GM23338 (cell line): Measurements from ENCODE around the gene HELZ. TPM values are rescaled to one million over a fixed set of nuclear protein-coding genes. Genes with fewer than 3 reads are reported as not detected.

Experiments used
- ATAC-seq: fragments of 200-7000 bp; cut with Tn5 transposase; 3 replicates; pipeline ENCODE4 v1.9.1; 2020
- DNase-seq: peaks from one replicate; pipeline ENCODE4 v3.0.0-alpha.2; 2015; ENCODE audit warnings: low spot score
- H2AFZ ChIP-seq: fragments of 200-600 bp; sonication (generic); 2 replicates; pipeline ENCODE4 v1.8.0; 2016; ENCODE audit warnings: antibody characterized with exemption, mild to moderate bottlenecking, moderate library complexity
- H3F3A ChIP-seq: fragments of 200-600 bp; sonication (generic); replicated peaks from 2 replicates; pipeline ENCODE4 v1.8.0; 2017; ENCODE audit warnings: antibody characterized with exemption, mixed run types, low read depth
- H3K27ac ChIP-seq: fragments of 200-600 bp; sonication (generic); 2 replicates; pipeline ENCODE4 v1.6.1; 2016; ENCODE audit warnings: low read depth
- H3K27me3 ChIP-seq: fragments of 200-600 bp; sonication (generic); 2 replicates; pipeline ENCODE4 v1.8.0; 2016; ENCODE audit warnings: mild to moderate bottlenecking, mixed run types, moderate library complexity; ENCODE audit not compliant: insufficient read depth
- H3K36me3 ChIP-seq: fragments of 200-600 bp; sonication (generic); 2 replicates; pipeline ENCODE4 v1.8.0; 2016; ENCODE audit warnings: mild to moderate bottlenecking; ENCODE audit not compliant: insufficient read depth
- H3K4me1 ChIP-seq: fragments of 200-600 bp; sonication (generic); 2 replicates; pipeline ENCODE4 v1.8.0; 2016; ENCODE audit warnings: mild to moderate bottlenecking, moderate library complexity; ENCODE audit not compliant: insufficient read depth
- H3K4me2 ChIP-seq: fragments of 200-600 bp; sonication (generic); 2 replicates; pipeline ENCODE4 v1.7.1; 2017; ENCODE audit warnings: mixed run types
- H3K4me3 ChIP-seq: fragments of 200-600 bp; sonication (generic); 2 replicates; pipeline ENCODE4 v1.6.1; 2016; ENCODE audit warnings: mixed run types
- H3K79me2 ChIP-seq: fragments of 200-600 bp; sonication (generic); replicated peaks from 2 replicates; pipeline ENCODE4 v1.8.0; 2017; ENCODE audit warnings: mild to moderate bottlenecking; ENCODE audit not compliant: insufficient read depth
- H3K9me2 ChIP-seq: fragments of 200-600 bp; sonication (generic); 2 replicates; pipeline ENCODE4 v1.8.0; 2017; ENCODE audit not compliant: insufficient read depth
- H4K20me1 ChIP-seq: fragments of 200-600 bp; sonication (generic); replicated peaks from 2 replicates; pipeline ENCODE4 v1.8.0; 2017; ENCODE audit warnings: mild to moderate bottlenecking; ENCODE audit not compliant: insufficient read depth
- H3K27ac Mint-ChIP-seq: 2 replicates; pipeline ENCODE4 v1.8.0; 2020; ENCODE audit warnings: inconsistent platforms, mild to moderate bottlenecking, moderate library complexity, mixed read lengths
- H3K27me3 Mint-ChIP-seq: 3 replicates; pipeline ENCODE4 v1.8.0; 2022; ENCODE audit warnings: low read depth, mild to moderate bottlenecking, moderate library complexity, mixed read lengths, inconsistent platforms; ENCODE audit not compliant: insufficient read depth, poor library complexity
- H3K36me3 Mint-ChIP-seq: 3 replicates; pipeline ENCODE4 v1.8.0; 2021; ENCODE audit warnings: low read depth, mild to moderate bottlenecking, inconsistent platforms, moderate library complexity, mixed read lengths
- H3K4me1 Mint-ChIP-seq: 3 replicates; pipeline ENCODE4 v1.8.0; 2020; ENCODE audit warnings: mild to moderate bottlenecking, inconsistent platforms, mixed read lengths
- H3K4me3 Mint-ChIP-seq: 3 replicates; pipeline ENCODE4 v1.8.0; 2021; ENCODE audit warnings: moderate library complexity, mild to moderate bottlenecking, inconsistent platforms, mixed read lengths
- H3K9me3 Mint-ChIP-seq: 3 replicates; pipeline ENCODE4 v1.8.0; 2020; ENCODE audit warnings: moderate library complexity, mild to moderate bottlenecking, inconsistent platforms, mixed read lengths
- CREB1 ChIP-seq: fragments of 250-450 bp; sonication (Bioruptor Pico); IDR thresholded peaks from 2 replicates; pipeline ENCODE4 v1.5.0; 2020; ENCODE audit warnings: low read depth, mild to moderate bottlenecking, moderate library complexity
- EZH2phosphoT487 ChIP-seq: fragments of 200-600 bp; sonication (generic); IDR thresholded peaks from one replicate; pipeline ENCODE4 v1.8.1; 2018; ENCODE audit warnings: antibody characterized with exemption; ENCODE audit not compliant: unreplicated experiment
- JUNB ChIP-seq: IDR thresholded peaks from one replicate; pipeline ENCODE4 v1.6.1; 2016; ENCODE audit warnings: antibody characterized with exemption; ENCODE audit not compliant: unreplicated experiment
- NANOG ChIP-seq: IDR thresholded peaks from 2 replicates; pipeline ENCODE4 v1.6.1; 2016; ENCODE audit warnings: antibody characterized with exemption, borderline replicate concordance
- POLR2AphosphoS5 ChIP-seq: IDR thresholded peaks from 2 replicates; pipeline ENCODE4 v1.6.1; 2016; ENCODE audit warnings: antibody characterized with exemption, low read depth
- ZNF114 ChIP-seq: fragments of 250-450 bp; sonication (Bioruptor Pico); IDR thresholded peaks from 2 replicates; pipeline ENCODE4 v1.5.0; 2020; ENCODE audit warnings: mild to moderate bottlenecking, moderate library complexity
- ZNF331 ChIP-seq: fragments of 250-450 bp; sonication (Bioruptor Pico); IDR thresholded peaks from 2 replicates; pipeline ENCODE4 v1.5.0; 2020; ENCODE audit warnings: low read depth, mild to moderate bottlenecking, moderate library complexity
- polyA plus RNA-seq: library from polyadenylated mRNA; unstranded; fragments of >200 nt; fragmentation: Nextera tagmentation; extraction: Ambion mirVana; gene quantifications from 2 replicates; pipeline ENCODE4 v1.2.1, GENCODE V29; 2016
- total RNA-seq: library from RNA; depleted of rRNA; stranded (reverse); fragments of >200 nt; shearing (Covaris generic); gene quantifications from 2 replicates; pipeline ENCODE4 v1.2.3, GENCODE V29; 2014
- TF ChIP-seq, protein P1 (sequence below): IDR thresholded peaks from 2 replicates; pipeline ENCODE4 v1.6.1; 2016; ENCODE audit warnings: antibody characterized with exemption
- TF ChIP-seq, protein P2 (sequence below), 2 experiments: fragments of 200-600 bp in 1 of 2; sonication (generic) in 1 of 2; conservative IDR thresholded peaks; 2 replicates each; pipeline versions ENCODE4 v1.5.1 to v1.6.1; 2016 to 2017; ENCODE audit warnings: antibody characterized with exemption in 2 of 2, low read depth in 2 of 2, mild to moderate bottlenecking in 2 of 2, moderate library complexity in 1 of 2
- TF ChIP-seq, protein P3 (sequence below): IDR thresholded peaks from one replicate; pipeline ENCODE4 v1.6.1; 2018; ENCODE audit warnings: antibody characterized with exemption; ENCODE audit not compliant: unreplicated experiment
- TF ChIP-seq, protein P4 (sequence below): fragments of 250-450 bp; sonication (Bioruptor Pico); IDR thresholded peaks from 2 replicates; pipeline ENCODE4 v1.5.0; 2020; ENCODE audit warnings: mild to moderate bottlenecking, moderate library complexity

Gene HELZ
- total and polyA plus RNA-seq, 2 experiments from 2014 or later: 38.9 to 62.0 TPM

DNA sequence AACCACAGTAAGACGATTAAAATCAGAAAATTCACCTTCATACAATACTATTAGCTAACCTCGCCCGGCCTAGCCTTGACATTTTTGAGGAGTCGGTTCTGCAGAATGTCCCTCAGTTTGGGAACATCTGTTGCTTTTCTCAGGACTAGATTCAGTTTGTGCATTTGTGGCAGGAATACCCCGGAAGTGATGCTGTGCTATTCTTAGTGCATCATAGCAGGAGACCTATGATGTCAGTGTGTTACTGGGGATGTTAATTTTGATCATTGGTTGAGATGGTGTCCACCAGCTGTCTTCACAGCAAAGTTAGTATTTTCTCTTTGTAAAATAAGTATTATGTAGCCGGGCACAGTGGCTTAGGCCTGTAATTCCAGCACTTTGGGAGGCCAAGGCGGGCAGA, 21.5 kb upstream of the HELZ start (continued):
- TF ChIP-seq POLR2AphosphoS5 (no peak), CREB1 (CRISPR knock-in tag) (no peak)
- TF ChIP-seq, protein P1, sequence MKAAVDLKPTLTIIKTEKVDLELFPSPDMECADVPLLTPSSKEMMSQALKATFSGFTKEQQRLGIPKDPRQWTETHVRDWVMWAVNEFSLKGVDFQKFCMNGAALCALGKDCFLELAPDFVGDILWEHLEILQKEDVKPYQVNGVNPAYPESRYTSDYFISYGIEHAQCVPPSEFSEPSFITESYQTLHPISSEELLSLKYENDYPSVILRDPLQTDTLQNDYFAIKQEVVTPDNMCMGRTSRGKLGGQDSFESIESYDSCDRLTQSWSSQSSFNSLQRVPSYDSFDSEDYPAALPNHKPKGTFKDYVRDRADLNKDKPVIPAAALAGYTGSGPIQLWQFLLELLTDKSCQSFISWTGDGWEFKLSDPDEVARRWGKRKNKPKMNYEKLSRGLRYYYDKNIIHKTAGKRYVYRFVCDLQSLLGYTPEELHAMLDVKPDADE: no peak

DNA sequence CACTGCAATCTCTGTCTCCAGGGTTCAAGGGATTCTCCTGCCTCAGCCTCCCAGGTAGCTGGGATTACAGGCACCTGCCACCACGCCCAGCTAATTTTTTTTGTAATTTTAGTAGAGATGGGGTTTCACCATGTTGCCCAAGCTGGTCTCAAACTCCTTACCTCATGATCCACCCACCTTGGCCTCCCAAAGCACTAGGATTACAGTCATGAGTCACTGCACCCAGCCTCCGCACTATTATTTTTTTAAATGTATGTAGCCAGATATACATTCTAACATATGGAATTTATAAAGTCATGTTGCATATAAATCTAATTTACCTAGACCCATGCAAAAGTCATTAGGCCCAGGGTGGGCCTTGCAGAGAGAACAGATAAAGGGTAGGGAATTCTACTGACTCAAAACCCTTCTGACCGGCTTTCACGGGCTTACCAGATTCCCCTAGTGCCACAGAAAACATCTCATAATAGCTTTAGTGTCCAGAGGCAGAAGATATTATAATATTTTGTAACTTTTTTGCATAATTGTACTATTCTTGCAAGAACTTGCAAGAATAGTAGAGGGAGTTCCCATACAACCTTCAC, 20.5 kb upstream of the HELZ start:
- no peaks in the 10 kb centered on the region for H3K9me2 ChIP-seq
- H3K79me2 ChIP-seq: no peaks in the 10 kb centered on the region
- peaks cover 3% of the 10 kb centered on the region; the same call in 1 of the 3 replicates for H3K4me1 Mint-ChIP-seq
- ATAC-seq: no peak
- DNase-seq: no peak
- H3K27ac Mint-ChIP-seq: no peak overlapping the region
- no peak overlapping the region for H3K4me3 ChIP-seq
- H3K4me2 ChIP-seq: no peak overlapping the region
- no peaks in the 10 kb centered on the region for H3K36me3 Mint-ChIP-seq
- no peaks in the 10 kb centered on the region for H3K9me3 Mint-ChIP-seq
- H3K4me1 ChIP-seq: peaks cover 3% of the 10 kb centered on the region; the same call in 1 of the 2 replicates
- no peak overlapping the region for H3K4me3 Mint-ChIP-seq
- no peaks in the 10 kb centered on the region for H4K20me1 ChIP-seq
- H3K27me3 ChIP-seq: no peaks in the 10 kb centered on the region
- H3K27me3 Mint-ChIP-seq: peaks cover 3% of the 10 kb centered on the region
- no peaks in the 10 kb centered on the region for H3K36me3 ChIP-seq
- H2AFZ ChIP-seq: no peak overlapping the region
- no peak overlapping the region for H3K27ac ChIP-seq
- no peaks in the 10 kb centered on the region for H3F3A ChIP-seq
- TF ChIP-seq, protein P2, sequence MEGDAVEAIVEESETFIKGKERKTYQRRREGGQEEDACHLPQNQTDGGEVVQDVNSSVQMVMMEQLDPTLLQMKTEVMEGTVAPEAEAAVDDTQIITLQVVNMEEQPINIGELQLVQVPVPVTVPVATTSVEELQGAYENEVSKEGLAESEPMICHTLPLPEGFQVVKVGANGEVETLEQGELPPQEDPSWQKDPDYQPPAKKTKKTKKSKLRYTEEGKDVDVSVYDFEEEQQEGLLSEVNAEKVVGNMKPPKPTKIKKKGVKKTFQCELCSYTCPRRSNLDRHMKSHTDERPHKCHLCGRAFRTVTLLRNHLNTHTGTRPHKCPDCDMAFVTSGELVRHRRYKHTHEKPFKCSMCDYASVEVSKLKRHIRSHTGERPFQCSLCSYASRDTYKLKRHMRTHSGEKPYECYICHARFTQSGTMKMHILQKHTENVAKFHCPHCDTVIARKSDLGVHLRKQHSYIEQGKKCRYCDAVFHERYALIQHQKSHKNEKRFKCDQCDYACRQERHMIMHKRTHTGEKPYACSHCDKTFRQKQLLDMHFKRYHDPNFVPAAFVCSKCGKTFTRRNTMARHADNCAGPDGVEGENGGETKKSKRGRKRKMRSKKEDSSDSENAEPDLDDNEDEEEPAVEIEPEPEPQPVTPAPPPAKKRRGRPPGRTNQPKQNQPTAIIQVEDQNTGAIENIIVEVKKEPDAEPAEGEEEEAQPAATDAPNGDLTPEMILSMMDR (conservative IDR thresholded peaks at IDR 0.05; ENCODE audit: low read depth in 2 of 2): no peak
- TF ChIP-seq EZH2phosphoT487 (no peak), ZNF114 (no peak), JUNB (no peak), ZNF331 (CRISPR knock-in tag) (no peak), NANOG (no peak), POLR2AphosphoS5 (no peak)
- TF ChIP-seq, protein P3, sequence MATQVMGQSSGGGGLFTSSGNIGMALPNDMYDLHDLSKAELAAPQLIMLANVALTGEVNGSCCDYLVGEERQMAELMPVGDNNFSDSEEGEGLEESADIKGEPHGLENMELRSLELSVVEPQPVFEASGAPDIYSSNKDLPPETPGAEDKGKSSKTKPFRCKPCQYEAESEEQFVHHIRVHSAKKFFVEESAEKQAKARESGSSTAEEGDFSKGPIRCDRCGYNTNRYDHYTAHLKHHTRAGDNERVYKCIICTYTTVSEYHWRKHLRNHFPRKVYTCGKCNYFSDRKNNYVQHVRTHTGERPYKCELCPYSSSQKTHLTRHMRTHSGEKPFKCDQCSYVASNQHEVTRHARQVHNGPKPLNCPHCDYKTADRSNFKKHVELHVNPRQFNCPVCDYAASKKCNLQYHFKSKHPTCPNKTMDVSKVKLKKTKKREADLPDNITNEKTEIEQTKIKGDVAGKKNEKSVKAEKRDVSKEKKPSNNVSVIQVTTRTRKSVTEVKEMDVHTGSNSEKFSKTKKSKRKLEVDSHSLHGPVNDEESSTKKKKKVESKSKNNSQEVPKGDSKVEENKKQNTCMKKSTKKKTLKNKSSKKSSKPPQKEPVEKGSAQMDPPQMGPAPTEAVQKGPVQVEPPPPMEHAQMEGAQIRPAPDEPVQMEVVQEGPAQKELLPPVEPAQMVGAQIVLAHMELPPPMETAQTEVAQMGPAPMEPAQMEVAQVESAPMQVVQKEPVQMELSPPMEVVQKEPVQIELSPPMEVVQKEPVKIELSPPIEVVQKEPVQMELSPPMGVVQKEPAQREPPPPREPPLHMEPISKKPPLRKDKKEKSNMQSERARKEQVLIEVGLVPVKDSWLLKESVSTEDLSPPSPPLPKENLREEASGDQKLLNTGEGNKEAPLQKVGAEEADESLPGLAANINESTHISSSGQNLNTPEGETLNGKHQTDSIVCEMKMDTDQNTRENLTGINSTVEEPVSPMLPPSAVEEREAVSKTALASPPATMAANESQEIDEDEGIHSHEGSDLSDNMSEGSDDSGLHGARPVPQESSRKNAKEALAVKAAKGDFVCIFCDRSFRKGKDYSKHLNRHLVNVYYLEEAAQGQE: no peak
- TF ChIP-seq, protein P4, sequence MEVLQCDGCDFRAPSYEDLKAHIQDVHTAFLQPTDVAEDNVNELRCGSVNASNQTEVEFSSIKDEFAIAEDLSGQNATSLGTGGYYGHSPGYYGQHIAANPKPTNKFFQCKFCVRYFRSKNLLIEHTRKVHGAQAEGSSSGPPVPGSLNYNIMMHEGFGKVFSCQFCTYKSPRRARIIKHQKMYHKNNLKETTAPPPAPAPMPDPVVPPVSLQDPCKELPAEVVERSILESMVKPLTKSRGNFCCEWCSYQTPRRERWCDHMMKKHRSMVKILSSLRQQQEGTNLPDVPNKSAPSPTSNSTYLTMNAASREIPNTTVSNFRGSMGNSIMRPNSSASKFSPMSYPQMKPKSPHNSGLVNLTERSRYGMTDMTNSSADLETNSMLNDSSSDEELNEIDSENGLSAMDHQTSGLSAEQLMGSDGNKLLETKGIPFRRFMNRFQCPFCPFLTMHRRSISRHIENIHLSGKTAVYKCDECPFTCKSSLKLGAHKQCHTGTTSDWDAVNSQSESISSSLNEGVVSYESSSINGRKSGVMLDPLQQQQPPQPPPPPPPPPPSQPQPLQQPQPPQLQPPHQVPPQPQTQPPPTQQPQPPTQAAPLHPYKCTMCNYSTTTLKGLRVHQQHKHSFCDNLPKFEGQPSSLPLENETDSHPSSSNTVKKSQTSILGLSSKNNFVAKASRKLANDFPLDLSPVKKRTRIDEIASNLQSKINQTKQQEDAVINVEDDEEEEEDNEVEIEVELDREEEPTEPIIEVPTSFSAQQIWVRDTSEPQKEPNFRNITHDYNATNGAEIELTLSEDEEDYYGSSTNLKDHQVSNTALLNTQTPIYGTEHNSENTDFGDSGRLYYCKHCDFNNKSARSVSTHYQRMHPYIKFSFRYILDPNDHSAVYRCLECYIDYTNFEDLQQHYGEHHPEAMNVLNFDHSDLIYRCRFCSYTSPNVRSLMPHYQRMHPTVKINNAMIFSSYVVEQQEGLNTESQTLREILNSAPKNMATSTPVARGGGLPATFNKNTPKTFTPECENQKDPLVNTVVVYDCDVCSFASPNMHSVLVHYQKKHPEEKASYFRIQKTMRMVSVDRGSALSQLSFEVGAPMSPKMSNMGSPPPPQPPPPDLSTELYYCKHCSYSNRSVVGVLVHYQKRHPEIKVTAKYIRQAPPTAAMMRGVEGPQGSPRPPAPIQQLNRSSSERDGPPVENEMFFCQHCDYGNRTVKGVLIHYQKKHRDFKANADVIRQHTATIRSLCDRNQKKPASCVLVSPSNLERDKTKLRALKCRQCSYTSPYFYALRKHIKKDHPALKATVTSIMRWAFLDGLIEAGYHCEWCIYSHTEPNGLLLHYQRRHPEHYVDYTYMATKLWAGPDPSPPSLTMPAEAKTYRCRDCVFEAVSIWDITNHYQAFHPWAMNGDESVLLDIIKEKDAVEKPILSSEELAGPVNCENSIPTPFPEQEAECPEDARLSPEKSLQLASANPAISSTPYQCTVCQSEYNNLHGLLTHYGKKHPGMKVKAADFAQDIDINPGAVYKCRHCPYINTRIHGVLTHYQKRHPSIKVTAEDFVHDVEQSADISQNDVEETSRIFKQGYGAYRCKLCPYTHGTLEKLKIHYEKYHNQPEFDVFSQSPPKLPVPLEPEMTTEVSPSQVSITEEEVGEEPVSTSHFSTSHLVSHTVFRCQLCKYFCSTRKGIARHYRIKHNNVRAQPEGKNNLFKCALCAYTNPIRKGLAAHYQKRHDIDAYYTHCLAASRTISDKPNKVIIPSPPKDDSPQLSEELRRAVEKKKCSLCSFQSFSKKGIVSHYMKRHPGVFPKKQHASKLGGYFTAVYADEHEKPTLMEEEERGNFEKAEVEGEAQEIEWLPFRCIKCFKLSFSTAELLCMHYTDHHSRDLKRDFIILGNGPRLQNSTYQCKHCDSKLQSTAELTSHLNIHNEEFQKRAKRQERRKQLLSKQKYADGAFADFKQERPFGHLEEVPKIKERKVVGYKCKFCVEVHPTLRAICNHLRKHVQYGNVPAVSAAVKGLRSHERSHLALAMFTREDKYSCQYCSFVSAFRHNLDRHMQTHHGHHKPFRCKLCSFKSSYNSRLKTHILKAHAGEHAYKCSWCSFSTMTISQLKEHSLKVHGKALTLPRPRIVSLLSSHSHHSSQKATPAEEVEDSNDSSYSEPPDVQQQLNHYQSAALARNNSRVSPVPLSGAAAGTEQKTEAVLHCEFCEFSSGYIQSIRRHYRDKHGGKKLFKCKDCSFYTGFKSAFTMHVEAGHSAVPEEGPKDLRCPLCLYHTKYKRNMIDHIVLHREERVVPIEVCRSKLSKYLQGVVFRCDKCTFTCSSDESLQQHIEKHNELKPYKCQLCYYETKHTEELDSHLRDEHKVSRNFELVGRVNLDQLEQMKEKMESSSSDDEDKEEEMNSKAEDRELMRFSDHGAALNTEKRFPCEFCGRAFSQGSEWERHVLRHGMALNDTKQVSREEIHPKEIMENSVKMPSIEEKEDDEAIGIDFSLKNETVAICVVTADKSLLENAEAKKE (CRISPR knock-in tag): no peak
- TF ChIP-seq, protein P1: no peak
